HEK293 (cell line): ENCODE measurements around the gene MSH5.

Experiments
- ZNF76 ChIP-seq: fragments of 450-650 bp; formaldehyde crosslinking; IDR thresholded peaks from 2 replicates; pipeline ENCODE4; 2016; ENCODE audit warnings: low read depth, missing biosample characterization, missing genetic modification characterization, borderline replicate concordance
- TF ChIP-seq, protein P1 (sequence below): fragments of 450-650 bp; formaldehyde crosslinking; IDR thresholded peaks from 2 replicates; pipeline ENCODE4 v1.5.1; 2016; ENCODE audit warnings: missing biosample characterization, missing genetic modification characterization

DNA sequence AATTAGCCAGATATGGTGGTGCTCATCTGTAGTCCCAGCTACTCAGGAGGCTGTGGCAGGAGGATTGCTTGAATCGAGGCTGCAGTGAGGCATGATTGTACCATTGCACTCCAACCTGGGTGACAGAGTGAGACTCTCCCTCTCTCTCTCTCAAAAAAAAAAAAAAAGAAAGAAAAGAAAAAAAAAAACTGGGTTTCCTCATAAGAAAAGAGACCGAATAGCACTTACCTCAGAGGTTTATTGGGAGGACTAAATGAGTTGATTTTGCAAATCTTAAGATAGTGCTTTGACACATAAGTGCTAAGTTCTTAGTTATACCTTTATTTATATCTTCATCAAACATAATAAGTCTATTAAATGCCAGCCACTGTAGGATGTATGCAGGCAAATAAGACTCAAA is 31.1 kb downstream of the MSH5 start:
- TF ChIP-seq, protein P1, sequence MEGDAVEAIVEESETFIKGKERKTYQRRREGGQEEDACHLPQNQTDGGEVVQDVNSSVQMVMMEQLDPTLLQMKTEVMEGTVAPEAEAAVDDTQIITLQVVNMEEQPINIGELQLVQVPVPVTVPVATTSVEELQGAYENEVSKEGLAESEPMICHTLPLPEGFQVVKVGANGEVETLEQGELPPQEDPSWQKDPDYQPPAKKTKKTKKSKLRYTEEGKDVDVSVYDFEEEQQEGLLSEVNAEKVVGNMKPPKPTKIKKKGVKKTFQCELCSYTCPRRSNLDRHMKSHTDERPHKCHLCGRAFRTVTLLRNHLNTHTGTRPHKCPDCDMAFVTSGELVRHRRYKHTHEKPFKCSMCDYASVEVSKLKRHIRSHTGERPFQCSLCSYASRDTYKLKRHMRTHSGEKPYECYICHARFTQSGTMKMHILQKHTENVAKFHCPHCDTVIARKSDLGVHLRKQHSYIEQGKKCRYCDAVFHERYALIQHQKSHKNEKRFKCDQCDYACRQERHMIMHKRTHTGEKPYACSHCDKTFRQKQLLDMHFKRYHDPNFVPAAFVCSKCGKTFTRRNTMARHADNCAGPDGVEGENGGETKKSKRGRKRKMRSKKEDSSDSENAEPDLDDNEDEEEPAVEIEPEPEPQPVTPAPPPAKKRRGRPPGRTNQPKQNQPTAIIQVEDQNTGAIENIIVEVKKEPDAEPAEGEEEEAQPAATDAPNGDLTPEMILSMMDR (tag by site-specific recombination), result no peak
- no peak for TF ChIP-seq ZNF76 (tag by site-specific recombination)
